AG09319 (cell line): ENCODE results near the gene PARP1.

ENCODE experiments used
- DNase-seq: peaks from one replicate; pipeline ENCODE4 v3.0.0-alpha.2; 2010; ENCODE audit warnings: low read depth; ENCODE audit errors: extremely low read depth
- CTCF ChIP-seq: IDR thresholded peaks from 2 replicates; pipeline ENCODE4 v1.5.1; 2011; ENCODE audit warnings: low read depth, mild to moderate bottlenecking, inconsistent platforms, low read length, moderate library complexity

The PARP1 gene

GRCh38 chr1:226312065-226312464, 95.8 kb downstream of the PARP1 start:
- no peak for DNase-seq
- TF ChIP-seq CTCF = no peak

- no peak for DNase-seq
- TF ChIP-seq CTCF = no peak
These were observed 96.5 kb downstream of the PARP1 start for GRCh38 chr1:226311376-226311775.
